Measurements from ENCODE around the gene SELENOM. TPM values are rescaled to one million over a fixed set of nuclear protein-coding genes. Genes with fewer than 3 reads are reported as not detected.

SELENOM gene
- total and polyA plus RNA-seq, 2 of the 8 experiments (the other 6 are each of a cell fraction or from before 2014, with no cell fraction given), result 22.7 to 40.0 TPM

GRCh38 chr22:31095637-31096249 is 11.6 kb downstream of the SELENOM start:
- Histone ChIP-seq H2AK5ac (ENCODE audit: low read depth, low read length) (no peak overlapping the region), H3K79me1 (ENCODE audit: low read depth, low read length) (no peaks in the 10 kb centered on the region), H3K4me1 (replicated peaks in 1 of 4; ENCODE audit: control insufficient read depth in 3 of 4, insufficient read depth in 4 of 4, low read length in 3 of 4) (peaks cover 5 to 21% (median 13%) of the 10 kb centered on the region in 4 experiments), H3K4ac (replicated peaks; ENCODE audit: insufficient read length, low read depth, low read length) (no peak overlapping the region), H3K14ac (ENCODE audit: insufficient read length) (no peak overlapping the region), H3K27me3 (replicated peaks in 1 of 4; ENCODE audit: control insufficient read depth in 3 of 4, extremely low read depth in 1 of 4, insufficient read depth in 3 of 4, low read length in 3 of 4) (no peaks in the 10 kb centered on the region), H3K9ac (replicated peaks in 1 of 4; ENCODE audit: extremely low read depth in 1 of 4, low read depth in 3 of 4, low read length in 3 of 4) (no peak overlapping the region), H4K8ac (ENCODE audit: extremely low read depth, insufficient read depth, low read length) (no peak overlapping the region), H3K36me3 (ENCODE audit: control insufficient read depth in 2 of 4, insufficient read depth in 4 of 4, low read length in 3 of 4) (no peaks in the 10 kb centered on the region), H3K18ac (ENCODE audit: extremely low read depth, low read length) (no peak overlapping the region), H3K9me3 (ENCODE audit: insufficient read depth in 2 of 2, low read depth in 1 of 2, low read length in 1 of 2) (no peaks in the 10 kb centered on the region), H4K91ac (replicated peaks; ENCODE audit: insufficient read length, low read length) (no peak overlapping the region), H3K56ac (replicated peaks; ENCODE audit: insufficient read length, low read depth, low read length) (no peak overlapping the region), H2BK12ac (ENCODE audit: low read depth, low read length) (no peak overlapping the region), H3K4me2 (ENCODE audit: insufficient read depth in 1 of 2, low read depth in 2 of 2, low read length in 2 of 2) (no peak overlapping the region), H3K4me3 (ENCODE audit: extremely low read depth in 1 of 4, insufficient read depth in 2 of 4, low read depth in 3 of 4, low read length in 4 of 4) (no peak overlapping the region), H3K23me2 (ENCODE audit: low read depth, low read length) (peaks cover 4% of the 10 kb centered on the region; the same call in 1 of the 2 replicates), H3K79me2 (ENCODE audit: control insufficient read depth in 1 of 2, insufficient read depth in 2 of 2, low read length in 2 of 2) (no peaks in the 10 kb centered on the region), H3K27ac (ENCODE audit: low read depth, low read length) (no peak overlapping the region), H4K5ac (ENCODE audit: insufficient read length, low read depth, low read length) (no peak overlapping the region), H2BK20ac (ENCODE audit: low read length) (no peak overlapping the region), H2BK15ac (ENCODE audit: low read length) (no peak overlapping the region), H3K23ac (ENCODE audit: insufficient read length) (no peak overlapping the region), H2BK5ac (ENCODE audit: low read depth, low read length) (no peak overlapping the region), H4K20me1 (replicated peaks in 1 of 2; ENCODE audit: control insufficient read depth in 1 of 2, insufficient read depth in 2 of 2, low read length in 2 of 2) (no peaks in the 10 kb centered on the region), H2AFZ (ENCODE audit: low read length) (no peak overlapping the region), H2BK120ac (replicated peaks; ENCODE audit: low read depth, low read length) (no peak overlapping the region)
- CTCF ChIA-PET (ENCODE audit: partially characterized antibody), result interaction anchor here (0.6 to 16.8 kb wide), 16 partner anchors 10 to 176 kb away, joined by 3 to 207 read pairs (median 6); partner anchors contain the start of genes PLA2G3, SELENOM and SMTN
- POLR2A ChIA-PET (ENCODE audit: partially characterized antibody), result interaction anchor here (0.6 to 5.1 kb wide), 7 partner anchors 9 to 127 kb away, joined by 3 to 57 read pairs (median 4); partner anchors contain the start of genes MORC2, PLA2G3, SMTN and TUG1
- FAIRE-seq, result no peak
- DNase-seq (ENCODE audit: low read depth in 1 of 2, low spot score in 2 of 2), result no peak
- TF ChIP-seq SP4 (IDR thresholded peaks at IDR 0.05; ENCODE audit: low read length), result no peak
- TF ChIP-seq EGR1 (IDR thresholded peaks at IDR 0.05; ENCODE audit: borderline replicate concordance, low read depth, low read length), result no peak
- no peak for TF ChIP-seq GABPA (IDR thresholded peaks at IDR 0.05; ENCODE audit: borderline replicate concordance, insufficient read depth, low read length)
- TF ChIP-seq JUN (IDR thresholded peaks at IDR 0.05; ENCODE audit: low read depth, low read length), result no peak
- TF ChIP-seq CHD2 (IDR thresholded peaks at IDR 0.05; ENCODE audit: low read length), result no peak
- TF ChIP-seq SP1 (IDR thresholded peaks at IDR 0.05; ENCODE audit: low read depth, low read length), result no peak
- no peak for TF ChIP-seq BCL11A (IDR thresholded peaks at IDR 0.05; ENCODE audit: low read depth in 2 of 2, low read length in 2 of 2)
- no peak for TF ChIP-seq SIX5 (IDR thresholded peaks at IDR 0.05; ENCODE audit: low read depth, low read length)
- no peak for TF ChIP-seq PHF8 (conservative IDR thresholded peaks at IDR 0.05; ENCODE audit: low read depth, low read length)
- WGBS, 2 experiments (ENCODE audit: extremely low coverage in 1 of 2, insufficient coverage in 1 of 2, insufficient read length in 1 of 2, insufficient replicate concordance in 2 of 2, low coverage in 1 of 2, low lambda C conversion rate in 2 of 2, missing lambda C conversion rate in 1 of 2), result 91% methylated on average over 3 of the region's 3 CpGs; no CpG with 5 or more reads in 1 of the 2 experiments
